Left kidney (tissue), 2 donors: Measurements from ENCODE around the gene TCF3. TPM values are rescaled to one million over a fixed set of nuclear protein-coding genes. Genes with fewer than 3 reads are reported as not detected.

Experiments
- DNase-seq: peaks from one replicate; pipeline ENCODE4 v3.0.0-alpha.2; 2013
- polyA plus RNA-seq: library from polyadenylated mRNA; unstranded; fragments of 120-200 nt; gene quantifications from one replicate; pipeline ENCODE4 v1.2.1, GENCODE V29; 2013; ENCODE audit not compliant: insufficient read length

The TCF3 gene
- polyA plus RNA-seq, 1 donor = 98.9 TPM

GRCh38 chr19:1611353-1611752 lies 41.1 kb downstream of the TCF3 start:
- DNase-seq = no peak

- DNase-seq = no peak
Observed at GRCh38 chr19:1610579-1610978, 41.8 kb downstream of the TCF3 start.

- no peak for DNase-seq
Observed at GRCh38 chr19:1609680-1610474, 42.5 kb downstream of the TCF3 start.

DNA sequence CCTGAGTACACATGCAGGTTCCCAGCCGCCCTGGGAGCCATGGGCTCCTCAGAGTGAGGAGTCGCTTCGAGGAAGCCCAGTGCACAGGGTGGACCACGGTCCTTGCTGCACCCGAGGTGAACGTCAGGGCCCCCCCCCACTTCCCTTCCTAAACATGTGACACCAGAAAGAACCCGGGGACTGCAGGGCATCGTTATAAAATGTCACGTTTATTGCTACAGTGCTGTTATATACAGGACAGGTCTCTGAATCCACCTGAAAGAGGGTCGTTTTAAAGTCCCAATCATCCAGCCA lies 43.4 kb downstream of the TCF3 start:
- no peak for DNase-seq

GRCh38 chr19:1608359-1609102 lies 43.9 kb downstream of the TCF3 start:
- DNase-seq = no peak

DNA sequence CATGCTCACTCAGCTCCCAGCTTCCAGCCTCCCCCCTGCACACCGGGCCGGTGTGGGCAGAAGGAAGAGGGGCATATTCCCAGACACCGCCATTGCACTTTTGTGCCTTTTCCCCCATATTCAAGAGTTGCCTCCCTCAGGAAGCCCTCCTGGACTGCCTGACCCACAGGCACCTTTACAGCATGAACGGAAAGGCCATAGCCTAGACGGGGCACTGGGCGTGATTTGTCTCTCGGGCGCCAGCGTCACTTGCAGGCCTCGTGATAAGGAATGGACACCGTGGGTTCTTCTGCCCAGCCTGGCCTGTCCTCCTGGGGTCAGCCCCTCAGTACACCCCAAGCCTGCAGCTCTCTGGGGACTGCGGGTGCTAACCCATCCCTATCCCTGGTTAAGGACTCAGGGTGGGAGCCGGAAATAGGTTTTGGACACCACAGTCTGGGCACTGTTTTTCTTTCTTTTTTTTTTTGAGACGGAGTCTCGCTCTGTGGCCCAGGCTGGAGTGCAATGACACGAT lies 46.2 kb downstream of the TCF3 start:
- DNase-seq = no peak

- peak; percentile 94 for DNase-seq
Observed at GRCh38 chr19:1605236-1606137, 46.9 kb downstream of the TCF3 start, which contains the start of gene UQCR11. UQCR11 (minus strand) TSS chr19:1605462; CDS start chr19:1605409, 53 bp downstream.

DNA sequence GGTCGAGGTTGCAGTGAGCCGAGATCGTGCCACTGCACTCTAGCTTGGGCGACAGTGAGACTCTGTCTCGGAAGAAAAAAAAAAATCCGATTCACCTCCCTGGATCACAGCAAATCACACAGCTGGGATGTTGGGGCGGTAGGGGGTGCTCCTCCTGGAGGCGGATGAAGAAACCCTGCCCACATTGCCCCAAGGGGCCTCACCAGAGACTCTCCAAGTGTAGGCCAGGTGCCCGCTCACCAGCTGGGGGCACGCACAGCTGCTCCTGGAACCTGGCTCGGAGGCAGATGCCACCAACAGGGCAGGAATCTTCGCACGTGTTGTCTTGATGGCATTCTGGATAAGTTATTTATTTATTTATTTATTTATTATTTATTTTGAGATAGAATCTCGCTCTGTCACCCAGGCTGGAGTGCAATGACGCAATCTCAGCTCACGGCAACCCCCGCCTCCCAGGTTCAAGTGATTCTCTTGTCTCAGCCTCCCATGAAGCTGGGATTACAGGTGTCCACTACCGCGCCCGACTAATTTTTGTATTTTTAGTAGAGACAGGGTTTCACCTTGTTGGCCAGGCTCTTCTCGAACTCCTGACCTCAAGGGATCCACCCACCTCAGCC lies 50.2 kb downstream of the TCF3 start:
- DNase-seq = no peak

- DNase-seq = no peak
Observed at GRCh38 chr19:1601613-1602064, 50.8 kb downstream of the TCF3 start.

DNA sequence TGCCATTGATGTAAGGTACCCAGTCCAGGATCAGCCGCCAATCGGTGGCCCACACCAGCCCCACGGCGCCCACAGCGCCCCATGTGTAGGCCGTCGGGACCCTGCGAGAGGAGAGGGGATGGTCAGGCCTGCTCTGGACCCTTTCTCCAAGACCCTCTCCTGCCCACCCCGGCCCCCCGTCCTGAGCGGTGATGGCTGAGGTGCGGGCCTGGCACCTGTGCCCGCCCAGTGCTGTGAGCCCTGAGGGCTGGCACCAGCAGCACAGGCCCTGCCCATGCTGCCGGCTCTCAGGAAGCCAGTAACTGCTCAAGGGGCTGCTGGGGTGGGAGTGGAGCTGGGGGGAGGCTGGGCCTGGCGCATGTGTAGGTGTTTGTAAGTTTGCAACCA lies 53.0 kb downstream of the TCF3 start:
- no peak for DNase-seq

DNA sequence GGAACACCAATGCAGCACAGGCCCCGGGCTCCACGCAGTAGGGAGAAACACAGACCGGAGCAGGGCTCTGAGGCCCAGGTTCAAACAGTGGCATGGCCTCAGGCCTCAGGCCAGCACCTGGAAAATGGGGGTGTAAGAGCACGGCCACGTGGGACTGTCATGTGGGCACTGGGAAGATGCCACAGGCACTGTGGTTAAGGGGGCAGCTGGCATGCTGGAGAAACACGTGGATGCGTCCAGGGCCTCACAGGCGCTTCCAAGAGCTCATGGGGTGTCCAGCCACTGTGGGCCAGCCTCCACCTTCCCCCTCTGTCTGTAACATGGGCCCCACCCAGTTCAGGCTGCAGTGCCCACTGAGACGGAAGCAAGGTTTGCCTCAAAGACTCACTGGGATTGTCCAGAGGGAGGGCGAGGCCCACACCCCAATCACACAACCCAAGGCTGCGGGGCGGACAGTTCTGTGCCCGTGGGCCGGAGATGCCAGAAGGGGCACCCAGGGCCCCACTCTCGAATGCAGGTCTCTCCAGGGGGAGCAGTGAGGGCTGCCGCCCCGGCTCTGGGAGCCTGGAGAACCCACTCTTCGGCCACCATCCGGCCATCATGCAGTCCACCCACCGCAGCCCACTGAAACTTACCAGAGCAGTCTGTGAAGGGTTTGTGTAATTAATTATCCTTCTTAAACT lies 53.5 kb downstream of the TCF3 start:
- DNase-seq = no peak

GRCh38 chr19:1593501-1593772 lies 59.0 kb downstream of the TCF3 start:
- DNase-seq = no peak

DNA sequence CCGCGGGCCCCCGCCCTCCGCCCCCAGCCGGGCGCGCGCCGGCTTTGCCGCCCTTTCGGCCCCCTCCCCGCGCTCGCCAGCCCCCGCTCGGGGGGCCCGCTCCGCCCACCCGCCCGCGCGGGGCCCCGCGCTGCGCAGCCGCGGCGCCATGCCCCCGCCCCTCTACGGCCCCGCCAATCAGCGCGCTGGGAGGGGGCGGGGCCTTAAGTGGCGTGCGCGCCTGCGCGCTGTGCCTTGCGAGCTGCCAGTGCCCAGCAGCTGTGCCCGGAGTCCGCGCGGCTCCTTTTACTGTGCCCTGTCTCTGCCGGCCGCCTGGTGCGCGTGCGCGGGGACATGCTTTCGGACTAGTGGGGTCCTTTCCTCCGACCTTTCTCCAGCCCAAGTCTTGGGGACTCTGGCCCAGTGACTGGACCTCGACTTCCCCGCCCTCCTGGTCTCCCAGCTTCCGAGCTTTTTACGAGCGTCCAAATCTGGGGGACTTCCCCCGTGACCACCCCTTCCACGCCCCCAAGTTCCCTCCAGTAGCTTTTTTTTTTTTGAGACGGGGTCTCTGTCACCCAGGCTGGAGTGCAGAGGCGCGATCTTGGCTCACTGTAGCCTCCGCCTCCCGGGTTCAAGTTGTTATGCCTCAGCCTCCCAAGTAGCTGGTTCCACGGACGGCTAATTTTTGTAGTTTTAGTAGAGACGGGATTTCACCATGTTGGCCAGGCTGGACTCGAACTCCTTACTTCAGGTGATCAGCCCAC lies 59.5 kb downstream of the TCF3 start, which contains the start of gene MBD3:
Gene MBD3 (minus strand): TSS at position 111 of the 746 bp plus-strand sequence. CDS start 234 bp downstream, outside the sequence.
- DNase-seq = peak; percentile 93

DNA sequence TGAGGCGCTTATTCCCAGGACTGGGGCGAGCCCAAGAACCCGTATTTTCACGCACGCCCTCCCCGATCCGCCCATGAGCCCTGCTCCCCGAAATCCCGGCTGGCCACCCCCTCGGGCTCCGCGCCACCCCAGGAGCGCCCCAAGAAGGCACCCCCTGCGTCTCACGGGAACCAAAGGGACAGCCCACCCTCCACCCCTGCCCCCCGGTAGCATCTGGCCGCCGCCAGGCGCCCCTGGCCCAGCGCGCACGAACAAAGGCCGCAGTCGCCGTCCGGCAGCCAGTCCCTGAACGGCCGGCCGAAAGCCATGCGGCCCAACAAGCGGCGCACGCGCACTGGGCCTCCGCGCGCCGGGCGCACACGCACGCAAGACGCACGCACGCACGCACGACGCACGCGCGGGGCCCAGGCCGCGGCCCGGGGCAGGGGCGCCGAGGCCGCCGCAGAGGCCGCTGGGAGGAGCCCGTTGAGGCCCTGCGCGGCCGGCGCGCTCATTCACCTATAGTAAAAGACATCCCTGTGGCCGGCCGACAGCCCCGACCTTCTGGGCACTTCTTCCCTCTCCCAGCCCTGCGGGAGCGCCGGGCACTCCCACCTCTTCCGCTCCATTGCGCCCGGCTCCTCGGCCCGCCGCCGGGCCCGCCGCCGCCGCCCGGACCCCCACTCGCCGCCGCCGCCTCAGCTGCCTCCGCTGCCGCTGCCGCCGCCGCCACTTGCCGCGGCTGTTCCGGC lies 60.2 kb downstream of the TCF3 start:
- peak; percentile 83 for DNase-seq

- peak; percentile 12 for DNase-seq
Observed at GRCh38 chr19:1591421-1592023, 60.9 kb downstream of the TCF3 start.

DNA sequence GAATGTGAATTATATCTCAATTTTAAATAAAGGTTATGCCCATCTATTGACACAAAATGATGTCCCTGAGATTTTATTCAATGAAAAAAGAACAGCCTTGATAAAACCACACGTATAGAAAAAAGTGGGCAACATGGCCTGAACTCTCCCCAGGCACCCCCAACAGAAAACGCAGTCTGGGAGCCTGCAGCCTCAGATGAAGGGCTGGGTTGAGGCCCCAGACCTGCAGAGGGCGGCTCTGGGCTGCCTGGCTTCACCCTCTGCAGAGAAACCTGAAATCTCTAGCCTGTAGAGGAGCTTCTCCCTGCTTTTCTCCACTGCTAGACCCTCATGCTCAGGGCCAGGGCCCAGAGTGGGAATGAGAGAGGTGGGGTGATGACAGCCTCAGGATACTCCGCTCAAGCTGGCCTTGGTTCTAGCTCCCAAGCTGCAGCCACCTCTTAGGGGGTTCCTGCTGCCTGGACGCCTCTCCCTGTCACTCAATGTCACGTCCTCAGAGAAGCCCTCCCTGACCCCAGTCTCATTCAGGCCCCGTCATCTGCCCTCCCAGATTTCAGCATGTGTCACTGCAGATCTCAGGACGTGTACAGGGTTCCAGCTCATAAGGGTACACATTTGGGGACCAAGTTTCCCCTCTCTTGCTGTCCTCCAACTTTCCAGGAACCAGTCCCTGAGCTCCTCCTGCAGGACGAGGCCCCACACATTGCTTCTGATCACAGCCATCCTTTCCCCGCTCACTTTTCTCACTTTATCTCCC lies 61.6 kb downstream of the TCF3 start:
- DNase-seq = peak; percentile 8

- no peak for DNase-seq
Observed at GRCh38 chr19:1587872-1588271, 64.5 kb downstream of the TCF3 start.

GRCh38 chr19:1585243-1585580 lies 67.2 kb downstream of the TCF3 start:
- no peak for DNase-seq
